HEK293 (cell line): ENCODE data around the gene HSPB6.

Experiments
- CTCF ChIA-PET: fragments of 350-600 bp; formaldehyde crosslinking; extraction: SDS; loops from one replicate; lab custom pipeline; 2021; ENCODE audit warnings: antibody characterized with exemption; lab: Yijun Ruan, JAX
- POLR2A ChIA-PET: fragments of 300-600 bp; formaldehyde crosslinking; extraction: SDS; loops from one replicate; lab custom pipeline; 2020; ENCODE audit warnings: antibody characterized with exemption, inconsistent platforms; lab: Yijun Ruan, JAX
- H3K27ac ChIP-seq: fragments of 200-500 bp; sonication (Bioruptor generic); 2 replicates; pipeline ENCODE4 v1.5.1; 2014; ENCODE audit warnings: low read depth, low read length, control low read depth, inconsistent platforms; ENCODE audit errors: extremely low read depth
- H3K36me3 ChIP-seq, 2 experiments: fragments of 200-500 bp in 1 of 2; sonication (Bioruptor generic) in 1 of 2; 1 replicate in 1 of 2; 2 replicates in 1 of 2; pipeline ENCODE4 v1.5.1; 2014 to 2017; ENCODE audit warnings: inconsistent platforms in 2 of 2, low read length in 2 of 2; ENCODE audit not compliant: control insufficient read depth in 2 of 2, insufficient read depth in 1 of 2
- H3K4me1 ChIP-seq: fragments of 200-500 bp; sonication (Bioruptor generic); 2 replicates; pipeline ENCODE4 v1.5.1; 2014; ENCODE audit warnings: mild to moderate bottlenecking, low read length, inconsistent platforms; ENCODE audit not compliant: control insufficient read depth, insufficient read depth
- H3K4me3 ChIP-seq: 2 replicates; pipeline ENCODE4 v1.5.1; 2011; ENCODE audit warnings: low read depth, mild to moderate bottlenecking, control low read depth, low read length, moderate library complexity
- H3K9me3 ChIP-seq: fragments of 200-500 bp; sonication (Bioruptor generic); 2 replicates; pipeline ENCODE4 v1.5.1; 2014; ENCODE audit warnings: low read depth, low read length, inconsistent platforms; ENCODE audit not compliant: control insufficient read depth, insufficient read depth
- GLIS1 ChIP-seq: fragments of 450-650 bp; formaldehyde crosslinking; IDR thresholded peaks from 2 replicates; pipeline ENCODE4 v1.5.1; 2016; ENCODE audit warnings: missing biosample characterization, missing genetic modification characterization
- KLF10 ChIP-seq: fragments of 450-650 bp; IDR thresholded peaks from 2 replicates; pipeline ENCODE4 v1.5.1; 2018; ENCODE audit warnings: missing biosample characterization, mild to moderate bottlenecking, missing genetic modification characterization
- PBX3 ChIP-seq: sonication (generic); formaldehyde crosslinking; IDR thresholded peaks from 2 replicates; pipeline ENCODE4 v1.8.1; 2022; ENCODE audit warnings: mild to moderate bottlenecking, moderate library complexity, missing genetic modification reagents
- SCRT1 ChIP-seq: fragments of 450-650 bp; formaldehyde crosslinking; IDR thresholded peaks from 2 replicates; pipeline ENCODE4 v1.5.1; 2016; ENCODE audit warnings: missing biosample characterization, missing genetic modification characterization, borderline replicate concordance
- SP3 ChIP-seq: fragments of 450-650 bp; formaldehyde crosslinking; IDR thresholded peaks from 2 replicates; pipeline ENCODE4 v1.5.1; 2016; ENCODE audit warnings: missing biosample characterization, missing genetic modification characterization
- ZBTB20 ChIP-seq: fragments of 450-650 bp; formaldehyde crosslinking; IDR thresholded peaks from 2 replicates; pipeline ENCODE4 v1.5.1; 2016; ENCODE audit warnings: missing biosample characterization, missing genetic modification characterization
- ZBTB7A ChIP-seq: fragments of 450-650 bp; formaldehyde crosslinking; IDR thresholded peaks from 2 replicates; pipeline ENCODE4 v1.5.1; 2016; ENCODE audit warnings: low read depth, missing biosample characterization, missing genetic modification characterization
- ZFP3 ChIP-seq: fragments of 450-650 bp; formaldehyde crosslinking; IDR thresholded peaks from 2 replicates; pipeline ENCODE4 v1.5.1; 2016; ENCODE audit warnings: low read depth, missing biosample characterization, missing genetic modification characterization
- ZNF155 ChIP-seq: fragments of 450-650 bp; formaldehyde crosslinking; IDR thresholded peaks from 2 replicates; pipeline ENCODE4 v1.5.1; 2016; ENCODE audit warnings: missing biosample characterization, missing genetic modification characterization
- ZNF184 ChIP-seq: fragments of 450-650 bp; IDR thresholded peaks from 2 replicates; pipeline ENCODE4 v1.5.1; 2018; ENCODE audit warnings: missing biosample characterization, mild to moderate bottlenecking, missing genetic modification characterization
- ZNF26 ChIP-seq: fragments of 450-650 bp; formaldehyde crosslinking; IDR thresholded peaks from 2 replicates; pipeline ENCODE4 v1.5.1; 2016; ENCODE audit warnings: missing biosample characterization, missing genetic modification characterization
- ZNF335 ChIP-seq: fragments of 450-650 bp; formaldehyde crosslinking; conservative IDR thresholded peaks from 2 replicates; pipeline ENCODE4 v1.5.1; 2016; ENCODE audit warnings: missing biosample characterization, missing genetic modification characterization
- ZNF341 ChIP-seq: fragments of 450-650 bp; formaldehyde crosslinking; IDR thresholded peaks from 2 replicates; pipeline ENCODE4; 2016; ENCODE audit warnings: low read depth, missing biosample characterization, missing genetic modification characterization
- ZNF501 ChIP-seq: fragments of 450-650 bp; formaldehyde crosslinking; IDR thresholded peaks from 2 replicates; pipeline ENCODE4 v1.5.1; 2016; ENCODE audit warnings: missing biosample characterization, missing genetic modification characterization
- ZNF510 ChIP-seq: fragments of 450-650 bp; formaldehyde crosslinking; IDR thresholded peaks from 2 replicates; pipeline ENCODE4 v1.5.1; 2018; ENCODE audit warnings: mild to moderate bottlenecking, missing genetic modification characterization, missing biosample characterization; ENCODE audit not compliant: insufficient replicate concordance
- ZNF518A ChIP-seq: fragments of 450-650 bp; formaldehyde crosslinking; conservative IDR thresholded peaks from 2 replicates; pipeline ENCODE4 v1.5.1; 2016; ENCODE audit warnings: low read depth, missing biosample characterization, missing genetic modification characterization
- ZNF521 ChIP-seq: fragments of 450-650 bp; formaldehyde crosslinking; IDR thresholded peaks from 2 replicates; pipeline ENCODE4 v1.5.1; 2017; ENCODE audit warnings: missing biosample characterization, mild to moderate bottlenecking, missing genetic modification characterization
- ZNF558 ChIP-seq: fragments of 450-650 bp; formaldehyde crosslinking; IDR thresholded peaks from 2 replicates; pipeline ENCODE4 v1.5.1; 2016; ENCODE audit warnings: missing biosample characterization, missing genetic modification characterization
- ZNF561 ChIP-seq: fragments of 450-650 bp; IDR thresholded peaks from 2 replicates; pipeline ENCODE4 v1.5.1; 2018; ENCODE audit warnings: missing biosample characterization, missing genetic modification characterization, borderline replicate concordance
- ZNF600 ChIP-seq: fragments of 450-650 bp; formaldehyde crosslinking; IDR thresholded peaks from 2 replicates; pipeline ENCODE4 v1.5.1; 2016; ENCODE audit warnings: missing biosample characterization, missing genetic modification characterization
- ZNF621 ChIP-seq: fragments of 450-650 bp; formaldehyde crosslinking; IDR thresholded peaks from 2 replicates; pipeline ENCODE4 v1.5.1; 2017; ENCODE audit warnings: missing biosample characterization, missing genetic modification characterization
- ZNF624 ChIP-seq: fragments of 450-650 bp; formaldehyde crosslinking; IDR thresholded peaks from 2 replicates; pipeline ENCODE4 v1.5.1; 2017; ENCODE audit warnings: missing biosample characterization, missing genetic modification characterization
- ZNF629 ChIP-seq: fragments of 450-650 bp; formaldehyde crosslinking; IDR thresholded peaks from 2 replicates; pipeline ENCODE4 v1.5.1; 2017; ENCODE audit warnings: missing biosample characterization, missing genetic modification characterization
- ZNF76 ChIP-seq: fragments of 450-650 bp; formaldehyde crosslinking; IDR thresholded peaks from 2 replicates; pipeline ENCODE4; 2016; ENCODE audit warnings: low read depth, missing biosample characterization, missing genetic modification characterization, borderline replicate concordance
- ZNF785 ChIP-seq: fragments of 450-650 bp; formaldehyde crosslinking; IDR thresholded peaks from 2 replicates; pipeline ENCODE4 v1.5.1; 2016; ENCODE audit warnings: missing biosample characterization, missing genetic modification characterization

Gene HSPB6

GRCh38 chr19:35716801-35717664 is 39.8 kb downstream of the HSPB6 start (continued):
- TF ChIP-seq KLF10 (tag by site-specific recombination) (peak; percentile 90), ZNF26 (tag by site-specific recombination) (no peak), GLIS1 (no peak; the same call in none of the 2 replicates), ZNF184 (tag by site-specific recombination) (no peak), ZNF155 (tag by site-specific recombination) (no peak), ZFP3 (tag by site-specific recombination) (no peak), ZNF785 (peak; percentile 91; the same call in 1 of the 2 replicates), ZBTB20 (tag by site-specific recombination) (peak; percentile 100), ZNF521 (no peak), ZNF335 (tag by site-specific recombination) (peak; percentile 98), ZNF518A (tag by site-specific recombination) (no peak; the same call in 1 of the 2 replicates), SP3 (tag by site-specific recombination) (peak; percentile 99), ZNF501 (tag by site-specific recombination) (peak; percentile 99), ZNF341 (tag by site-specific recombination) (peak; percentile 39)

GRCh38 chr19:35715981-35716800 is 40.6 kb downstream of the HSPB6 start:
- Histone ChIP-seq H3K4me3 (peak overlapping the region; percentile 44), H3K27ac (peak overlapping the region; percentile 93), H3K9me3 (no peaks in the 10 kb centered on the region), H3K36me3 (peaks cover 17 to 19% of the 10 kb centered on the region in 2 experiments), H3K4me1 (peaks cover 23% of the 10 kb centered on the region)
- ChIA-PET CTCF (interaction anchor here (0.6 to 6.0 kb wide), 17 partner anchors 12 to 499 kb away, joined by 3 to 119 read pairs (median 4); partner anchors contain the start of genes PSENEN, U2AF1L4 and ZBTB32), POLR2A (interaction anchor here (1.0 kb wide), 1 partner anchor 9 kb away, joined by 3 read pairs; no protein-coding TSS in a partner anchor)
- no peak for TF ChIP-seq ZNF561
- TF ChIP-seq ZNF629 (tag by site-specific recombination): no peak
- no peak for TF ChIP-seq SCRT1 (tag by site-specific recombination)
- no peak for TF ChIP-seq ZNF621 (tag by site-specific recombination)
- peak; percentile 69; the same call in 1 of the 2 replicates for TF ChIP-seq PBX3
- peak; percentile 29; the same call in 1 of the 2 replicates for TF ChIP-seq ZNF600 (tag by site-specific recombination)
- peak; percentile 60; the same call in 1 of the 2 replicates for TF ChIP-seq ZBTB7A (tag by site-specific recombination)
- TF ChIP-seq ZNF558 (tag by site-specific recombination): no peak
- no peak for TF ChIP-seq ZNF785
- TF ChIP-seq ZNF341 (tag by site-specific recombination): peak; percentile 32; the same call in 1 of the 2 replicates
- no peak for TF ChIP-seq ZNF76
- TF ChIP-seq ZNF624 (tag by site-specific recombination): no peak
- no peak for TF ChIP-seq ZNF510
